Right lobe of liver (tissue), 6 donors: ENCODE results near the gene ADNP. TPM values are rescaled to one million over a fixed set of nuclear protein-coding genes. Genes with fewer than 3 reads are reported as not detected.

ENCODE experiments used
- ATAC-seq, 4 donors: fragments of 200-7000 bp; cut with Tn5 transposase; one replicate each; pipeline ENCODE4 v1.9.1; 2020; ENCODE audit warnings: mild to moderate bottlenecking in 4 of 4, moderate library complexity in 4 of 4
- DNase-seq, 3 donors: peaks; one replicate each; pipeline ENCODE4 v3.0.0-alpha.2; 2020
- H3K27ac ChIP-seq, 3 donors: fragments of 200-600 bp; one replicate each; pipeline ENCODE4 v1.8.0; 2022
- H3K27me3 ChIP-seq, 2 donors: fragments of 200-600 bp; one replicate each; pipeline ENCODE4 v1.8.0; 2022
- H3K36me3 ChIP-seq, 4 donors: fragments of 200-600 bp; sonication (generic) in 1 of 4; one replicate each; pipeline versions ENCODE4 v1.5.1 to v1.8.0; 2017 to 2022; ENCODE audit warnings: control low read depth in 1 of 4
- H3K4me1 ChIP-seq, 4 donors: fragments of 200-600 bp; sonication (generic) in 1 of 4; one replicate each; pipeline versions ENCODE4 v1.5.1 to v1.8.0; 2017 to 2022; ENCODE audit warnings: control low read depth in 1 of 4
- H3K4me3 ChIP-seq, 3 donors: fragments of 200-600 bp; one replicate each; pipeline ENCODE4 v1.8.0; 2022
- H3K9me3 ChIP-seq, 4 donors: fragments of 200-600 bp; sonication (generic) in 1 of 4; one replicate each; pipeline versions ENCODE4 v1.5.1 to v1.8.0; 2017 to 2022; ENCODE audit warnings: control low read depth in 1 of 4
- CTCF ChIP-seq, 4 donors: fragments of 200-600 bp in 3 of 4; fragments of 450-650 bp in 1 of 4; IDR thresholded peaks; one replicate each; pipeline versions ENCODE4 v1.5.1 to v1.8.0; 2016 to 2022; ENCODE audit warnings: antibody characterized with exemption in 4 of 4, mild to moderate bottlenecking in 2 of 4
- POLR2A ChIP-seq: fragments of 450-650 bp; IDR thresholded peaks from one replicate; pipeline ENCODE4 v1.6.1; 2017; ENCODE audit warnings: antibody characterized with exemption, mild to moderate bottlenecking
- WGBS: methylation state at CpG from one replicate; pipeline ENCODE4 v1.1.6; 2018; ENCODE audit warnings: low coverage, low lambda C conversion rate; ENCODE audit not compliant: insufficient coverage; ENCODE audit errors: missing lambda C conversion rate; 5-methylcytosine and 5-hydroxymethylcytosine counted together
- intact Hi-C, 2 donors: fragments of 100-400 bp; cut with DNase I; formaldehyde crosslinking; loops; one replicate each; pipeline versions ENCODE4 v1.11.2 to v1.14.1; 2022
- total RNA-seq, 6 experiments: library from RNA; depleted of rRNA in 2 of 6; stranded (reverse); fragments of >200 nt in 2 of 6; fragmentation: NEBNext Ultra II Directional in 3 of 6; extraction: Animal tissue kit (Norgen Biotek cat#: 25700) in 3 of 6; gene quantifications; one replicate each; pipeline versions ENCODE4 v1.1.0 to v1.2.4, GENCODE V29; 2016 to 2023
- donor health status: DM: no; HTN: yes; CAD: no.
- donor health status: DM: no; HTN: no; CAD: no.
- donor health status: DM: no; HTN: no; CAD: no.
- donor health status: DM: no; HTN: yes; CAD: no.
- donor health status: DM: no; HTN: yes; CAD: no.

The ADNP gene
- total RNA-seq, 6 experiments from 2014 or later: 19.8 to 25.9 (median 23.1) TPM

GRCh38 chr20:50904067-50904570 lies 27.1 kb downstream of the ADNP start:
- TF ChIP-seq POLR2A (no peak), CTCF (IDR thresholded peaks at IDR 0.05) (no peak)
- H3K4me1 ChIP-seq: peaks cover 0 to 13% (median 0%) of the 10 kb centered on the region in 4 donors
- ATAC-seq (no peak), DNase-seq (no peak)
- WGBS: 88% methylated on average over 6 of the region's 6 CpGs
- H3K4me3 ChIP-seq: no peak overlapping the region
- no peaks in the 10 kb centered on the region for H3K9me3 ChIP-seq
- intact Hi-C loops: no loop called here
- peaks cover 0 to 19% (median 7%) of the 10 kb centered on the region in 4 donors for H3K36me3 ChIP-seq
- no peak overlapping the region for H3K27ac ChIP-seq
- no peaks in the 10 kb centered on the region for H3K27me3 ChIP-seq

GRCh38 chr20:50903353-50904051 lies 27.7 kb downstream of the ADNP start:
- no peaks in the 10 kb centered on the region for H3K27me3 ChIP-seq
- ATAC-seq: no peak
- intact Hi-C loops: no loop called here
- H3K9me3 ChIP-seq: no peaks in the 10 kb centered on the region
- no peak overlapping the region for H3K27ac ChIP-seq
- no peak for DNase-seq
- H3K4me1 ChIP-seq: peaks cover 0 to 10% (median 0%) of the 10 kb centered on the region in 4 donors
- peaks cover 0 to 20% (median 7%) of the 10 kb centered on the region in 4 donors for H3K36me3 ChIP-seq
- TF ChIP-seq CTCF (IDR thresholded peaks at IDR 0.05) (no peak), POLR2A (no peak)
- 79% methylated on average over 8 of the region's 8 CpGs for WGBS
- H3K4me3 ChIP-seq: no peak overlapping the region

GRCh38 chr20:50901301-50901700 lies 29.9 kb downstream of the ADNP start:
- H3K36me3 ChIP-seq: peaks cover 0 to 32% (median 7%) of the 10 kb centered on the region in 4 donors
- TF ChIP-seq POLR2A: no peak
- TF ChIP-seq CTCF (IDR thresholded peaks at IDR 0.05): no peak
- WGBS: 100% methylated on average over 1 of the region's 1 CpG

GRCh38 chr20:50900261-50900660 lies 31.0 kb downstream of the ADNP start:
- H3K27me3 ChIP-seq: no peaks in the 10 kb centered on the region
- H3K9me3 ChIP-seq: no peaks in the 10 kb centered on the region
- TF ChIP-seq POLR2A: no peak
- TF ChIP-seq CTCF (IDR thresholded peaks at IDR 0.05): no peak
- no peak overlapping the region for H3K4me3 ChIP-seq
- no peak for ATAC-seq
- DNase-seq: no peak
- intact Hi-C loops: no loop called here
- H3K27ac ChIP-seq: no peak overlapping the region
- peaks cover 0 to 7% (median 2%) of the 10 kb centered on the region in 4 donors for H3K4me1 ChIP-seq
- H3K36me3 ChIP-seq: peaks cover 0 to 32% (median 7%) of the 10 kb centered on the region in 4 donors
- 82% methylated on average over 5 of the region's 7 CpGs for WGBS

More at GRCh38 chr20:50901301-50901700, 29.9 kb downstream of the ADNP start:
- Histone ChIP-seq H3K4me3 (no peak overlapping the region), H3K27me3 (no peaks in the 10 kb centered on the region), H3K27ac (no peak overlapping the region), H3K4me1 (peaks cover 0 to 4% (median 0%) of the 10 kb centered on the region in 4 donors), H3K9me3 (no peaks in the 10 kb centered on the region)
- no peak for ATAC-seq
- DNase-seq: no peak
- intact Hi-C loops: no loop called here
